Endodermal cell (in vitro differentiated cells): Measurements from ENCODE around the gene MGLL. TPM values are rescaled to one million over a fixed set of nuclear protein-coding genes. Genes with fewer than 3 reads are reported as not detected.

Experiments
- DNase-seq: peaks from one replicate; pipeline ENCODE4 v3.0.0-alpha.2; 2017
- H3K27ac ChIP-seq: 2 replicates; pipeline ENCODE4 v1.5.1; 2013; ENCODE audit warnings: mild to moderate bottlenecking, low read depth, low read length, moderate library complexity
- H3K27me3 ChIP-seq: 2 replicates; pipeline ENCODE4 v1.6.1; 2013; ENCODE audit warnings: mild to moderate bottlenecking, low read length, moderate library complexity; ENCODE audit not compliant: insufficient read depth, control insufficient read depth, poor library complexity, severe bottlenecking
- H3K36me3 ChIP-seq: 2 replicates; pipeline ENCODE4 v1.7.0; 2013; ENCODE audit warnings: mild to moderate bottlenecking, low read length, moderate library complexity; ENCODE audit not compliant: control insufficient read depth, insufficient read depth
- H3K4me1 ChIP-seq: one replicate; pipeline ENCODE4 v1.7.0; 2013; ENCODE audit warnings: low read length; ENCODE audit not compliant: control insufficient read depth, insufficient read depth
- H3K4me3 ChIP-seq: 2 replicates; pipeline ENCODE4 v1.5.1; 2013; ENCODE audit warnings: mild to moderate bottlenecking, low read length, moderate library complexity
- H3K9ac ChIP-seq: 2 replicates; pipeline ENCODE4 v1.6.1; 2013; ENCODE audit warnings: mild to moderate bottlenecking, low read length, moderate library complexity; ENCODE audit not compliant: poor library complexity, severe bottlenecking; ENCODE audit errors: extremely low read depth
- H3K9me3 ChIP-seq: 2 replicates; pipeline ENCODE4 v1.6.1; 2013; ENCODE audit warnings: mild to moderate bottlenecking, low read length, moderate library complexity; ENCODE audit not compliant: control insufficient read depth
- H3K27ac Mint-ChIP-seq: 2 replicates; pipeline ENCODE4 v1.8.0; 2020; ENCODE audit warnings: mixed read lengths
- H3K27me3 Mint-ChIP-seq: 2 replicates; pipeline ENCODE4 v1.8.0; 2021; ENCODE audit warnings: mild to moderate bottlenecking, mixed read lengths; ENCODE audit not compliant: insufficient read depth
- H3K36me3 Mint-ChIP-seq: 2 replicates; pipeline ENCODE4 v1.8.0; 2020; ENCODE audit warnings: low read depth, mixed read lengths
- H3K4me1 Mint-ChIP-seq: 2 replicates; pipeline ENCODE4 v1.8.0; 2020; ENCODE audit warnings: mixed read lengths
- H3K4me3 Mint-ChIP-seq: 2 replicates; pipeline ENCODE4 v1.8.0; 2020; ENCODE audit warnings: mild to moderate bottlenecking, moderate library complexity, mixed read lengths
- H3K9me3 Mint-ChIP-seq: 2 replicates; pipeline ENCODE4 v1.8.0; 2020; ENCODE audit warnings: mild to moderate bottlenecking, mixed read lengths
- WGBS, 2 experiments: methylation state at CpG; one replicate each; pipeline versions ENCODE4 v1.1.5 to v1.1.7; 2013; ENCODE audit warnings: missing lambda C conversion rate in 2 of 2, mixed read lengths in 1 of 2; ENCODE audit not compliant: insufficient coverage in 1 of 2, insufficient read length in 1 of 2; 5-methylcytosine and 5-hydroxymethylcytosine counted together
- total RNA-seq, 2 donors: library from RNA; stranded (reverse); fragmentation: NEBNext Ultra II Directional in 1 of 2; extraction: Animal tissue kit (Norgen Biotek cat#: 25700) in 1 of 2; gene quantifications; 2 replicates in 1 of 2; 3 replicates in 1 of 2; pipeline ENCODE4 v1.2.1, GENCODE V29; 2021
- TF ChIP-seq, protein P1 (sequence below): fragments of 200-600 bp; sonication (generic); conservative IDR thresholded peaks from 2 replicates; pipeline ENCODE4 v1.5.0; 2021; ENCODE audit warnings: antibody characterized with exemption, mild to moderate bottlenecking

The MGLL gene
- total RNA-seq, 2 donors from 2014 or later = 0.22 TPM; not detected in 1

DNA sequence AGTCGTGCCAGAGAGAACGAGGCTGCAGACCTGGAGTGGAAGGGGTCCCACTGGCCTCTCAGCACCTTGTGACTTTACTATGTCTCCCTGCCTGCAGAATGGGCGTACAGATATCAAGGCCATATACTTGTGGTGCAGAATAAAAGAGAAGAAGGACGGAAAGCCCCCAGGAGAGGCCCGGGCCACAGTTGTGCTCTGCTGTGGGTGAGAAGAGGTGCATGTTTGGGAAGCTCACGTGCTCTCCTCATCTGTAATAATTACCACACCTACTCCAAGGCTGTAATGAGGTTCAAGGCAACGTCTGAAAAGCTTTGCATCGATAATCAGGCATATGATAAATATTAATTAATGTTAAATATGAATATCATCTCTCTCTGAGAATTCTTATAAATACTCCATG, 58.0 kb downstream of the MGLL start:
- H3K27ac ChIP-seq = no peak overlapping the region
- H3K9me3 Mint-ChIP-seq = peaks cover 17% of the 10 kb centered on the region
- H3K4me1 Mint-ChIP-seq = no peaks in the 10 kb centered on the region
- H3K4me3 Mint-ChIP-seq = no peak overlapping the region
- H3K36me3 Mint-ChIP-seq = no peaks in the 10 kb centered on the region
- H3K9me3 ChIP-seq = peaks cover 12% of the 10 kb centered on the region
- no peak for DNase-seq
- H3K27ac Mint-ChIP-seq = no peak overlapping the region
- TF ChIP-seq, protein P1, sequence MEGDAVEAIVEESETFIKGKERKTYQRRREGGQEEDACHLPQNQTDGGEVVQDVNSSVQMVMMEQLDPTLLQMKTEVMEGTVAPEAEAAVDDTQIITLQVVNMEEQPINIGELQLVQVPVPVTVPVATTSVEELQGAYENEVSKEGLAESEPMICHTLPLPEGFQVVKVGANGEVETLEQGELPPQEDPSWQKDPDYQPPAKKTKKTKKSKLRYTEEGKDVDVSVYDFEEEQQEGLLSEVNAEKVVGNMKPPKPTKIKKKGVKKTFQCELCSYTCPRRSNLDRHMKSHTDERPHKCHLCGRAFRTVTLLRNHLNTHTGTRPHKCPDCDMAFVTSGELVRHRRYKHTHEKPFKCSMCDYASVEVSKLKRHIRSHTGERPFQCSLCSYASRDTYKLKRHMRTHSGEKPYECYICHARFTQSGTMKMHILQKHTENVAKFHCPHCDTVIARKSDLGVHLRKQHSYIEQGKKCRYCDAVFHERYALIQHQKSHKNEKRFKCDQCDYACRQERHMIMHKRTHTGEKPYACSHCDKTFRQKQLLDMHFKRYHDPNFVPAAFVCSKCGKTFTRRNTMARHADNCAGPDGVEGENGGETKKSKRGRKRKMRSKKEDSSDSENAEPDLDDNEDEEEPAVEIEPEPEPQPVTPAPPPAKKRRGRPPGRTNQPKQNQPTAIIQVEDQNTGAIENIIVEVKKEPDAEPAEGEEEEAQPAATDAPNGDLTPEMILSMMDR = no peak
- peaks cover 2% of the 10 kb centered on the region for H3K27me3 Mint-ChIP-seq
- H3K4me1 ChIP-seq = no peaks in the 10 kb centered on the region
- WGBS, 2 experiments = 79% methylated on average over 6 of the region's 8 CpGs; no CpG with 5 or more reads in 1 of the 2 experiments
- no peak overlapping the region for H3K9ac ChIP-seq
- no peaks in the 10 kb centered on the region for H3K27me3 ChIP-seq
- H3K36me3 ChIP-seq = no peaks in the 10 kb centered on the region
- H3K4me3 ChIP-seq = no peak overlapping the region

DNA sequence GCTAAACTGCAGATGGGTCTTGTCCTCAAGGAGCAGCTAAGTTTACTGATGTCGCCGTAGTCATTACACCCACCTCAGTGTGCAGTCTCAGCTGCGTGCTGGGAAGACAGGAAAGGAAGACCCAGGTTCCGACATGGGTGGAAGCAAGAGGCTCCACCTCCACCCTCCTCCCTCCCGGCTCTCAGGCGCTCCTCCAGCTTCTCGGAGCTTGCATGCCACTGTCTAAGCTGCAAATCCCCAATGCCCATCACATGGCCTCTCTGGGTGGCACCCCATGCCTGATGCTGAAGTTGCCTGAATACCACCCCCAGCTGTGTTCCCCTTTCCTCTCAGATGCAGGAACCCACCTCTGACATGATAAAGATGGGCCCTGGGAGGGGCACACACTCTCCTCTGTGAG, 58.5 kb downstream of the MGLL start:
- Mint-ChIP-seq H3K4me1 (no peaks in the 10 kb centered on the region), H3K4me3 (no peak overlapping the region), H3K36me3 (no peaks in the 10 kb centered on the region), H3K27me3 (peaks cover 2% of the 10 kb centered on the region), H3K27ac (no peak overlapping the region), H3K9me3 (peaks cover 17% of the 10 kb centered on the region)
- Histone ChIP-seq H3K4me1 (no peaks in the 10 kb centered on the region), H3K9me3 (peaks cover 12% of the 10 kb centered on the region), H3K4me3 (no peak overlapping the region), H3K9ac (no peak overlapping the region), H3K27ac (no peak overlapping the region), H3K36me3 (no peaks in the 10 kb centered on the region), H3K27me3 (no peaks in the 10 kb centered on the region)
- WGBS, 2 experiments = 95 to 96% methylated on average over 6 to 7 of the region's 7 CpGs
- TF ChIP-seq, protein P1 = no peak
- DNase-seq = no peak

DNA sequence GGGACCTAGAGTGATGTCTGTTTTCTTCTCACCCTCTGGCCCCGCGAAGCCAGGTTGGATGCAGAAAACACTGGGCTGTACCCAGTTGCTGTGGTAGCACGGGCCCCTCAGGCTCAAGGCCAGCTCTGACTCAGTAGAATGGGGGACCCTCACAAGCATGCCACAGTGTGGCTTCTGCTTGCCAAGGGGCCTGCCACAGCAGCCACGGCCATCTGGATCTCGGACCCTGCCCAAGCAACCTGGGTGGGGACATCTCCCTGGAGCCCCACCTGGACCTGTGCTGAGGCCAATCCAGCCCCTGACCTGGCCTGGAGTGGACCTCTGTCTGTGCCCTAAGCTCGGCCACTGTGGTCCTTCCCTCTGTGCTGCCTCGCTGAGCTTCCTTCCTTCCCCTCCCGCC, 59.0 kb downstream of the MGLL start:
- Histone ChIP-seq H3K4me1 (no peaks in the 10 kb centered on the region), H3K27ac (no peak overlapping the region), H3K9ac (no peak overlapping the region), H3K9me3 (peaks cover 8% of the 10 kb centered on the region), H3K27me3 (no peaks in the 10 kb centered on the region), H3K36me3 (no peaks in the 10 kb centered on the region), H3K4me3 (no peak overlapping the region)
- WGBS, 2 experiments = 93 to 95% methylated on average over 5 to 7 of the region's 8 CpGs
- no peaks in the 10 kb centered on the region for H3K36me3 Mint-ChIP-seq
- DNase-seq = no peak
- peaks cover 2% of the 10 kb centered on the region for H3K27me3 Mint-ChIP-seq
- H3K9me3 Mint-ChIP-seq = peaks cover 12% of the 10 kb centered on the region
- H3K4me1 Mint-ChIP-seq = no peaks in the 10 kb centered on the region
- H3K4me3 Mint-ChIP-seq = no peak overlapping the region
- TF ChIP-seq, protein P1 = no peak
- no peak overlapping the region for H3K27ac Mint-ChIP-seq
